Endothelial cell of umbilical vein (primary cell): ENCODE measurements around the gene NGEF. TPM values are rescaled to one million over a fixed set of nuclear protein-coding genes. Genes with fewer than 3 reads are reported as not detected.

Experiments
- BruUV-seq: library from RNA; stranded (reverse); fragments of 400-500 nt; replicated peaks from 2 replicates; lab custom pipeline; 2021; lab: Mats Ljungman, UMichigan
- CTCF ChIA-PET: fragments of 300-600, 350-600 bp; sonication (Branson Sonifier 250); formaldehyde crosslinking; loops from one replicate; lab custom pipeline; 2021; ENCODE audit warnings: antibody characterized with exemption, inconsistent platforms; lab: Charles Lee
- POLR2A ChIA-PET: fragments of 300-600, 350-600 bp; sonication (Branson Sonifier 250); formaldehyde crosslinking; loops from one replicate; lab custom pipeline; 2021; ENCODE audit warnings: antibody characterized with exemption, inconsistent platforms; lab: Charles Lee
- DNase-seq: peaks from one replicate; pipeline ENCODE4 v3.0.0-alpha.2; 2011; ENCODE audit warnings: low read depth, low spot score
- FAIRE-seq: peaks from 2 replicates; lab custom pipeline; 2011; peaks lifted over from hg19 to GRCh38; lab: Jason Lieb, UNC
- H2AFZ ChIP-seq: 2 replicates; pipeline ENCODE4 v1.6.0; 2012; ENCODE audit warnings: low read depth, low read length, control low read depth, inconsistent platforms
- H3K27ac ChIP-seq: 2 replicates; pipeline ENCODE4 v1.5.1; 2011; ENCODE audit warnings: low read depth, mild to moderate bottlenecking, control low read depth, low read length, moderate library complexity; ENCODE audit not compliant: insufficient read depth
- H3K27me3 ChIP-seq, 2 experiments: 2 replicates each; pipeline versions ENCODE4 v1.6.0 to v1.6.1; 2011; ENCODE audit warnings: low read length in 2 of 2, mixed read lengths in 1 of 2; ENCODE audit not compliant: control insufficient read depth in 2 of 2, insufficient read depth in 2 of 2
- H3K36me3 ChIP-seq, 2 experiments: 2 replicates in 1 of 2; 3 replicates in 1 of 2; pipeline ENCODE4 v1.5.1; 2011; ENCODE audit warnings: low read length in 2 of 2, mild to moderate bottlenecking in 1 of 2, moderate library complexity in 1 of 2; ENCODE audit not compliant: control insufficient read depth in 2 of 2, insufficient read depth in 2 of 2; ENCODE audit errors: extremely low read depth in 1 of 2
- H3K4me1 ChIP-seq: 3 replicates; pipeline ENCODE4 v1.5.1; 2011; ENCODE audit warnings: mild to moderate bottlenecking, low read length; ENCODE audit not compliant: control insufficient read depth, insufficient read depth; ENCODE audit errors: extremely low read depth
- H3K4me2 ChIP-seq: 2 replicates; pipeline ENCODE4 v1.6.1; 2011; ENCODE audit warnings: low read length, control low read depth, mixed read lengths; ENCODE audit not compliant: insufficient read depth
- H3K4me3 ChIP-seq, 3 experiments: fragments of 200-600 bp in 1 of 3; sonication (generic), shearing (Covaris generic) in 1 of 3; replicated peaks in 1 of 3; 2 replicates each; pipeline ENCODE4 v1.5.1; 2011 to 2016; ENCODE audit warnings: control low read depth in 3 of 3, low read length in 3 of 3, mild to moderate bottlenecking in 2 of 3, inconsistent platforms in 1 of 3, low read depth in 1 of 3, moderate library complexity in 1 of 3; ENCODE audit not compliant: insufficient read depth in 1 of 3
- H3K79me2 ChIP-seq: 2 replicates; pipeline ENCODE4 v1.6.0; 2012; ENCODE audit warnings: low read length, inconsistent platforms; ENCODE audit not compliant: control insufficient read depth, insufficient read depth
- H3K9ac ChIP-seq: replicated peaks from 2 replicates; pipeline ENCODE3; 2011; ENCODE audit warnings: low read length, control low read depth; ENCODE audit not compliant: insufficient read depth; ENCODE audit errors: extremely low read depth
- H3K9me1 ChIP-seq: replicated peaks from 3 replicates; pipeline ENCODE4 v1.6.0; 2011; ENCODE audit warnings: mild to moderate bottlenecking, low read length; ENCODE audit not compliant: control insufficient read depth, insufficient read depth; ENCODE audit errors: extremely low read depth
- H3K9me3 ChIP-seq: replicated peaks from 2 replicates; pipeline ENCODE4 v1.5.1; 2012; ENCODE audit warnings: low read length, inconsistent platforms; ENCODE audit not compliant: control insufficient read depth, insufficient read depth
- H4K20me1 ChIP-seq: replicated peaks from 2 replicates; pipeline ENCODE3; 2011; ENCODE audit warnings: mild to moderate bottlenecking, low read length; ENCODE audit not compliant: control insufficient read depth, insufficient read depth; ENCODE audit errors: extremely low read depth
- EZH2 ChIP-seq: IDR thresholded peaks from 2 replicates; pipeline ENCODE4 v1.6.1; 2012; ENCODE audit warnings: borderline replicate concordance, low read depth, mild to moderate bottlenecking, moderate library complexity, low read length, inconsistent platforms; ENCODE audit not compliant: severe bottlenecking
- FOS ChIP-seq: IDR thresholded peaks from 2 replicates; pipeline ENCODE4 v1.6.1; 2011; ENCODE audit warnings: mild to moderate bottlenecking, low read length, moderate library complexity, borderline replicate concordance; ENCODE audit not compliant: insufficient read depth
- GATA2 ChIP-seq: IDR thresholded peaks from 2 replicates; pipeline ENCODE4 v1.7.0; 2011; ENCODE audit warnings: low read depth, mild to moderate bottlenecking, moderate library complexity, mixed read lengths, low read length; ENCODE audit not compliant: insufficient read length, insufficient read depth
- JUN ChIP-seq: IDR thresholded peaks from 2 replicates; pipeline ENCODE4 v1.6.1; 2011; ENCODE audit warnings: borderline replicate concordance, low read depth; ENCODE audit not compliant: insufficient read length, insufficient read depth
- MYC ChIP-seq: IDR thresholded peaks from one replicate; pipeline ENCODE4 v1.6.1; 2011; ENCODE audit warnings: mild to moderate bottlenecking, low read depth, low read length
- POLR2A ChIP-seq: IDR thresholded peaks from 2 replicates; pipeline ENCODE4 v1.6.1; 2012; ENCODE audit warnings: low read depth, mild to moderate bottlenecking, control low read depth, low read length
- POLR2AphosphoS5 ChIP-seq: IDR thresholded peaks from 2 replicates; pipeline ENCODE4 v1.6.1; 2012; ENCODE audit warnings: low read depth, mild to moderate bottlenecking, control low read depth, low read length, moderate library complexity; ENCODE audit not compliant: insufficient read depth
- dilution Hi-C: fragments of 300-500 bp; cut with MboI; formaldehyde crosslinking; loops from one replicate; pipeline ENCODE4 v1.15.0; 2019; ENCODE audit warnings: low sequenced_read_pairs; ENCODE audit not compliant: extremely low pct_ligation_motif_present
- intact Hi-C: fragments of 100-400 bp; cut with micrococcal nuclease; formaldehyde crosslinking; loops from one replicate; pipeline ENCODE4 v1.10.0; 2022
- polyA plus RNA-seq, 4 experiments: library from polyadenylated mRNA; depleted of rRNA in 3 of 4; stranded (reverse) in 3 of 4; unstranded in 1 of 4; fragments of >200 nt; gene quantifications; 2 replicates each; pipeline versions ENCODE4 v1.2.1 to v1.2.3, GENCODE V29; 2011 to 2012; ENCODE audit warnings: missing spikeins in 1 of 4
- total RNA-seq: library from RNA; stranded (reverse); gene quantifications from 2 replicates; pipeline ENCODE4 v1.2.3, GENCODE V29; 2021
- TF ChIP-seq, protein P1 (sequence below), 2 donors: IDR thresholded peaks; 1 replicate in 1 of 2; 2 replicates in 1 of 2; pipeline ENCODE4 v1.5.1; 2011; ENCODE audit warnings: low read length in 2 of 2, mild to moderate bottlenecking in 2 of 2, moderate library complexity in 2 of 2, control low read depth in 1 of 2, inconsistent platforms in 1 of 2, low read depth in 1 of 2; ENCODE audit not compliant: insufficient read depth in 1 of 2; ENCODE audit errors: extremely low read depth in 1 of 2
- TF ChIP-seq, protein P2 (sequence below): IDR thresholded peaks from 2 replicates; pipeline ENCODE4 v1.6.1; 2011; ENCODE audit not compliant: insufficient read depth, insufficient read length

The NGEF gene
- total and polyA plus RNA-seq, 2 donors (not counting 3 experiments of a cell fraction or from before 2014, with no cell fraction given), result 0.22 to 0.41 TPM

DNA sequence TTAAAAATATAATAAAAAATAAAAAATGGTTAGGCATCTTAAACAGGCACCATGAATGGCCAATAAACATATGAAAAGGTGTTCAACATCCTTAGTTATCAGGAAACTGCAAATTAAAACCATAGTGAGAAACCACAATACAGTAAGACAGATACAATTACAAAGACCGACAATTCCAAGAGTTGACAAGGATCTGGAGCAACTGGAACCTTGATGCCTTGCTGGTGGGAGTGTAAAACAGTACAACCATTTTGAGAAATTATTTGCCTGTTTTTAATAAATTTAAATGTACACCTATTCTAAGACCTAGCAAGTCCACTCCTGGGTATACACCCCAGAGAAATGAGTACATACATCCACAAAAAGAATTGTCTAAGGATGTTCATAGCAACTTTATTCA is 49.1 kb downstream of the NGEF start:
- Histone ChIP-seq H3K36me3 (no peaks in the 10 kb centered on the region), H3K9me3 (no peaks in the 10 kb centered on the region), H3K27me3 (peaks cover 3 to 5% of the 10 kb centered on the region in 2 experiments), H3K9ac (no peak overlapping the region), H3K79me2 (no peaks in the 10 kb centered on the region), H2AFZ (no peak overlapping the region), H3K27ac (no peak overlapping the region), H4K20me1 (no peaks in the 10 kb centered on the region), H3K4me2 (no peak overlapping the region), H3K9me1 (no peaks in the 10 kb centered on the region), H3K4me3 (no peak overlapping the region), H3K4me1 (no peaks in the 10 kb centered on the region)
- BruUV-seq, result no TSS peak
- no peak for TF ChIP-seq MYC
- TF ChIP-seq, protein P1, sequence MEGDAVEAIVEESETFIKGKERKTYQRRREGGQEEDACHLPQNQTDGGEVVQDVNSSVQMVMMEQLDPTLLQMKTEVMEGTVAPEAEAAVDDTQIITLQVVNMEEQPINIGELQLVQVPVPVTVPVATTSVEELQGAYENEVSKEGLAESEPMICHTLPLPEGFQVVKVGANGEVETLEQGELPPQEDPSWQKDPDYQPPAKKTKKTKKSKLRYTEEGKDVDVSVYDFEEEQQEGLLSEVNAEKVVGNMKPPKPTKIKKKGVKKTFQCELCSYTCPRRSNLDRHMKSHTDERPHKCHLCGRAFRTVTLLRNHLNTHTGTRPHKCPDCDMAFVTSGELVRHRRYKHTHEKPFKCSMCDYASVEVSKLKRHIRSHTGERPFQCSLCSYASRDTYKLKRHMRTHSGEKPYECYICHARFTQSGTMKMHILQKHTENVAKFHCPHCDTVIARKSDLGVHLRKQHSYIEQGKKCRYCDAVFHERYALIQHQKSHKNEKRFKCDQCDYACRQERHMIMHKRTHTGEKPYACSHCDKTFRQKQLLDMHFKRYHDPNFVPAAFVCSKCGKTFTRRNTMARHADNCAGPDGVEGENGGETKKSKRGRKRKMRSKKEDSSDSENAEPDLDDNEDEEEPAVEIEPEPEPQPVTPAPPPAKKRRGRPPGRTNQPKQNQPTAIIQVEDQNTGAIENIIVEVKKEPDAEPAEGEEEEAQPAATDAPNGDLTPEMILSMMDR (IDR thresholded peaks at IDR 0.05; ENCODE audit: extremely low read depth in 1 of 2, insufficient read depth in 1 of 2, low read depth in 1 of 2, low read length in 2 of 2), result no peak
- no peak for TF ChIP-seq POLR2AphosphoS5
- TF ChIP-seq POLR2A, result no peak
- no peak for TF ChIP-seq EZH2
- TF ChIP-seq GATA2, result no peak
- TF ChIP-seq JUN, result no peak
- no peak for TF ChIP-seq FOS
- TF ChIP-seq, protein P2, sequence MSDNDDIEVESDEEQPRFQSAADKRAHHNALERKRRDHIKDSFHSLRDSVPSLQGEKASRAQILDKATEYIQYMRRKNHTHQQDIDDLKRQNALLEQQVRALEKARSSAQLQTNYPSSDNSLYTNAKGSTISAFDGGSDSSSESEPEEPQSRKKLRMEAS, result no peak
- no peak for DNase-seq
- dilution Hi-C loops (no loop called here), intact Hi-C loops (no loop called here)
- no peak for FAIRE-seq
- POLR2A ChIA-PET, result no interaction called here
- CTCF ChIA-PET, result no interaction called here
